Upper lobe of left lung (tissue), 6 donors: Measurements from ENCODE around the gene RAPGEF1. TPM values are rescaled to one million over a fixed set of nuclear protein-coding genes. Genes with fewer than 3 reads are reported as not detected.

Experiments
- ATAC-seq, 2 donors: fragments of 200-7000 bp; cut with Tn5 transposase; one replicate each; pipeline ENCODE4 v1.9.1; 2022; ENCODE audit warnings: mild to moderate bottlenecking in 2 of 2, moderate library complexity in 2 of 2; ENCODE audit not compliant: low FRiP score in 2 of 2
- DNase-seq, 2 donors: peaks; one replicate each; pipeline ENCODE4 v3.0.0-alpha.2; 2019 to 2020
- H3K27ac ChIP-seq, 4 donors: fragments of 200-600 bp; sonication (generic); one replicate each; pipeline ENCODE4 v1.5.1; 2016 to 2019
- H3K27me3 ChIP-seq, 4 donors: fragments of 200-600 bp; sonication (generic); one replicate each; pipeline ENCODE4 v1.5.1; 2017 to 2019
- H3K36me3 ChIP-seq, 4 donors: fragments of 200-600 bp; sonication (generic); one replicate each; pipeline ENCODE4 v1.5.1; 2016 to 2019
- H3K4me1 ChIP-seq, 4 donors: fragments of 200-600 bp; sonication (generic); one replicate each; pipeline ENCODE4 v1.5.1; 2018 to 2019
- H3K4me3 ChIP-seq, 4 donors: fragments of 200-600 bp; sonication (generic); one replicate each; pipeline ENCODE4 v1.5.1; 2017 to 2019; ENCODE audit warnings: mild to moderate bottlenecking in 2 of 4, moderate library complexity in 1 of 4
- H3K9me3 ChIP-seq, 4 donors: fragments of 200-600 bp; sonication (generic); one replicate each; pipeline ENCODE4 v1.5.1; 2018 to 2019
- EP300 ChIP-seq, 4 donors: sonication (generic); formaldehyde crosslinking; IDR thresholded peaks; one replicate each; pipeline ENCODE4 v1.5.1; 2017; ENCODE audit warnings: antibody characterized with exemption in 4 of 4, control low read depth in 2 of 4
- POLR2A ChIP-seq, 4 donors: fragments of 450-650 bp; IDR thresholded peaks; one replicate each; pipeline ENCODE4 v1.5.1; 2016 to 2017; ENCODE audit warnings: antibody characterized with exemption in 4 of 4, mild to moderate bottlenecking in 2 of 4
- POLR2AphosphoS5 ChIP-seq, 2 donors: sonication (generic); formaldehyde crosslinking; IDR thresholded peaks; one replicate each; pipeline ENCODE4 v1.5.1; 2017; ENCODE audit warnings: antibody characterized with exemption in 2 of 2
- WGBS, 2 donors: methylation state at CpG; one replicate each; pipeline ENCODE4 v1.1.5; 2017 to 2018; 5-methylcytosine and 5-hydroxymethylcytosine counted together
- total RNA-seq, 6 donors: library from RNA; depleted of rRNA in 4 of 6; stranded (reverse); fragments of >200 nt in 4 of 6; gene quantifications; one replicate each; pipeline versions ENCODE4 v1.1.0 to v1.2.1, GENCODE V29; 2016 to 2021
- TF ChIP-seq, protein P1 (sequence below), 6 experiments: fragments of 450-650 bp in 4 of 6; fragments of 200-600 bp in 2 of 6; sonication (generic) in 2 of 6; IDR thresholded peaks; one replicate each; pipeline ENCODE4 v1.5.1; 2016 to 2019; ENCODE audit warnings: antibody characterized with exemption in 6 of 6
- donor health status: DM: no; HTN: no; CAD: no; lungs with moderate emphysema.
- donor health status: DM: no; HTN: yes; CAD: no; lungs with severe emphysema.

Gene RAPGEF1
- total RNA-seq, 6 donors from 2014 or later = 82.8 to 161 (median 96.8) TPM

GRCh38 chr9:131622523-131622922 lies 117.4 kb downstream of the RAPGEF1 start:
- no peak for TF ChIP-seq EP300 (IDR thresholded peaks at IDR 0.05)
- TF ChIP-seq, protein P1, sequence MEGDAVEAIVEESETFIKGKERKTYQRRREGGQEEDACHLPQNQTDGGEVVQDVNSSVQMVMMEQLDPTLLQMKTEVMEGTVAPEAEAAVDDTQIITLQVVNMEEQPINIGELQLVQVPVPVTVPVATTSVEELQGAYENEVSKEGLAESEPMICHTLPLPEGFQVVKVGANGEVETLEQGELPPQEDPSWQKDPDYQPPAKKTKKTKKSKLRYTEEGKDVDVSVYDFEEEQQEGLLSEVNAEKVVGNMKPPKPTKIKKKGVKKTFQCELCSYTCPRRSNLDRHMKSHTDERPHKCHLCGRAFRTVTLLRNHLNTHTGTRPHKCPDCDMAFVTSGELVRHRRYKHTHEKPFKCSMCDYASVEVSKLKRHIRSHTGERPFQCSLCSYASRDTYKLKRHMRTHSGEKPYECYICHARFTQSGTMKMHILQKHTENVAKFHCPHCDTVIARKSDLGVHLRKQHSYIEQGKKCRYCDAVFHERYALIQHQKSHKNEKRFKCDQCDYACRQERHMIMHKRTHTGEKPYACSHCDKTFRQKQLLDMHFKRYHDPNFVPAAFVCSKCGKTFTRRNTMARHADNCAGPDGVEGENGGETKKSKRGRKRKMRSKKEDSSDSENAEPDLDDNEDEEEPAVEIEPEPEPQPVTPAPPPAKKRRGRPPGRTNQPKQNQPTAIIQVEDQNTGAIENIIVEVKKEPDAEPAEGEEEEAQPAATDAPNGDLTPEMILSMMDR (IDR thresholded peaks at IDR 0.05) = no peak
- TF ChIP-seq POLR2AphosphoS5 (IDR thresholded peaks at IDR 0.05) = no peak
- TF ChIP-seq POLR2A (IDR thresholded peaks at IDR 0.05) = no peak
- 64 to 79% methylated on average over 4 of the region's 4 CpGs for WGBS, 2 donors
- Histone ChIP-seq H3K36me3 (peaks cover 3 to 92% (median 60%) of the 10 kb centered on the region in 4 donors), H3K4me3 (no peak overlapping the region), H3K4me1 (peaks cover 16 to 22% (median 19%) of the 10 kb centered on the region in 4 donors), H3K27ac (peak overlapping the region; percentile 24 to 66 (median 44)), H3K9me3 (no peaks in the 10 kb centered on the region), H3K27me3 (no peaks in the 10 kb centered on the region)
- no peak for DNase-seq
- ATAC-seq = peak in 1 of 2 donors; percentile 8

GRCh38 chr9:131621551-131622358 lies 118.1 kb downstream of the RAPGEF1 start:
- Histone ChIP-seq H3K27ac (peak overlapping the region; percentile 32 to 66 (median 52)), H3K4me1 (peaks cover 14 to 22% (median 16%) of the 10 kb centered on the region in 4 donors), H3K4me3 (no peak overlapping the region), H3K27me3 (no peaks in the 10 kb centered on the region), H3K36me3 (peaks cover 3 to 95% (median 64%) of the 10 kb centered on the region in 4 donors), H3K9me3 (no peaks in the 10 kb centered on the region)
- DNase-seq (peak; percentile 50 to 88), ATAC-seq (peak; percentile 17 to 33)
- WGBS, 2 donors = 81 to 93% methylated on average over 24 to 31 of the region's 31 CpGs
- TF ChIP-seq POLR2A (IDR thresholded peaks at IDR 0.05) = no peak
- TF ChIP-seq, protein P1 (IDR thresholded peaks at IDR 0.05) = no peak
- TF ChIP-seq EP300 (IDR thresholded peaks at IDR 0.05) = peak in 1 of 4 donors; percentile 11

- Histone ChIP-seq H3K4me3 (no peak overlapping the region), H3K36me3 (peaks cover 3 to 98% (median 66%) of the 10 kb centered on the region in 4 donors), H3K4me1 (peaks cover 14 to 22% (median 16%) of the 10 kb centered on the region in 4 donors), H3K27me3 (no peaks in the 10 kb centered on the region), H3K9me3 (no peaks in the 10 kb centered on the region), H3K27ac (peak overlapping the region; percentile 16 to 64 (median 43))
- ATAC-seq (no peak), DNase-seq (no peak)
- TF ChIP-seq POLR2A (IDR thresholded peaks at IDR 0.05) (no peak), EP300 (IDR thresholded peaks at IDR 0.05) (no peak), POLR2AphosphoS5 (IDR thresholded peaks at IDR 0.05) (no peak)
- TF ChIP-seq, protein P1 (IDR thresholded peaks at IDR 0.05) = no peak
- WGBS, 2 donors = 90 to 100% methylated on average over 4 to 9 of the region's 9 CpGs
Observed at GRCh38 chr9:131620764-131621520, 118.9 kb downstream of the RAPGEF1 start.

GRCh38 chr9:131619680-131620079 lies 120.2 kb downstream of the RAPGEF1 start:
- Histone ChIP-seq H3K9me3 (no peaks in the 10 kb centered on the region), H3K27ac (no peak overlapping the region), H3K4me3 (no peak overlapping the region), H3K27me3 (no peaks in the 10 kb centered on the region), H3K36me3 (peaks cover 0 to 98% (median 64%) of the 10 kb centered on the region in 4 donors), H3K4me1 (peaks cover 7 to 19% (median 13%) of the 10 kb centered on the region in 4 donors)
- WGBS, 2 donors = 95 to 100% methylated on average over 2 to 3 of the region's 3 CpGs
- DNase-seq = no peak
- ATAC-seq = no peak
- TF ChIP-seq, protein P1 (IDR thresholded peaks at IDR 0.05) = no peak
- TF ChIP-seq POLR2AphosphoS5 (IDR thresholded peaks at IDR 0.05) = no peak
- TF ChIP-seq POLR2A (IDR thresholded peaks at IDR 0.05) = no peak
- TF ChIP-seq EP300 (IDR thresholded peaks at IDR 0.05) = no peak
